GM18526 (cell line): ENCODE measurements around the gene KBTBD8.

Source experiments
- POLR2A ChIP-seq: IDR thresholded peaks from 3 replicates; pipeline ENCODE4 v1.6.1; 2011; ENCODE audit not compliant: insufficient read length; ENCODE audit errors: extremely low read depth

Gene KBTBD8

DNA sequence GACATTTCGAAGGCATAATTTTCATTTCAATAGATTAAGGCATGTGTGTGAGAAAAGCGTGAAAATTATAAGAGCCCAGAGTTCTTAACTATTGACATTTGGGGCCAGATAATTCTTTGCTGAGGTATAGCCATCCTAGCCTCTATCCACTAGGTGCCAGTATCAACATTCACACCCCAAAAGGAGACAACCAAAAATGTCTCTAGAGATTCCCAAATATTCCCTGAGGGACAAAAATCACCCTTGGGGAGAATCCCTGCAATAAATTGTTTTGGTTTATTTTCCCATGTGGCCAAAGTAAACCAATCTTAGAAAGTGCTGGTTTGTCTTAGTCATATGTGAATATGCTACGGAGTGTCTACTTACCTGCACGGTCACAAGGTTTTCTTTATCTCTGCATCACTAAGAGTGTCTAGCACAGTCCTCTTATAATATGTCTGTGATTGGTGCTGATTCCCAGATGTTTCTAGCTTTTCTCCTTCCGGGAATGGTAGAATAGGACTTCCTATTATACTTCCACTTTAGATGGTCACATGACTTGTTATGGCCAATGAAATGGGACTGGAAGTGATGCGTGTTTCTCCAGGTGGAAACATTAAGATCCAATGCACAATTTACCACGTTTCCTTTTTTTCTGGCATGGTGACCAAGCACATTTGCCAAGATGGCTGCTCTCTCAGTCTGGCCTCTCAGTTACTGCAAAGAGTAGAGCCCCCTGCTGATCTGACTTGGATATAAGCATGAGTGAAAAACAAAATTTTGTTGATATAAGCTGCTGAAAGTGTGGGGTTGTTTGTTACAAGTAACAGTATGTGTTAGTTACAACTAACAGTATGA lies 8.0 kb upstream of the KBTBD8 start:
- no peak for TF ChIP-seq POLR2A

- TF ChIP-seq POLR2A, result no peak
Measured at GRCh38 chr3:66991459-66991858, 6.6 kb upstream of the KBTBD8 start.

DNA sequence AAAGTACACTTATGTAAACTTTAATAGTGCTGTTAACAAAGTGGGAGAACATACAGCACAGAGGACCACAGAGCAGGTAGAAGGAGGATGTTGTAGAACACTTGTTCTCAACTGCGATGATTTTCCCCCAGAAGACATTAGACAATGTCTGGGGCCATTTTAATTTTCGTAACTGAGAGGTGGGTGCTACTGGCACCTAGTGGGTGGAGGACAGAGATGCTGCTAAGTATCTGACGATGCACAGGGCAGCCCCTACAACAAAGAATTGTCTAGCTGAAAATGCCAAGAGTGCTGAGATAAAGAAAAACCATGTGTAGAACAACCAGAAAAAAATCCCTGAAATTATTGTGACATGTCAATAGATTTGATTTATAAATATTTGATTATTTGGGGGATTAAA lies 5.0 kb upstream of the KBTBD8 start:
- TF ChIP-seq POLR2A, result no peak

DNA sequence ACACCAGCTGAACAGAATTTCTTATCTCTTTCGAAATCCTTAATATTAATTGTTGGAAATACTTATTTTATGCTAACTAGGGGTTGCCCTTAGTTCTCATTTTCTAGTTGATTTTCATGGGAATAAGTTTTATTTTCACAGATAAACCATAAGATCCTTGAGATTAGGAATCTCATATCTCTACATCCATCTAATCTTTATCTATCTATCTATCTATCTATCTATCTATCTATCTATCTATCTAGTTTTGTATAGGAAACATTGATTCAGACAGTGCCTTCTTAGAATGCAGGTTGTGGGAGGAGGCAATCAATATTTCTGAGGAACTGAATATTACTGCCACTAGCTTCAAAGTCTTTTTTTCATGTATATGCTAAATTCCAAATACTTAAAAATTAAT lies 3.5 kb upstream of the KBTBD8 start:
- TF ChIP-seq POLR2A, result no peak

GRCh38 chr3:66996696-66997095 lies 1.4 kb upstream of the KBTBD8 start:
- no peak for TF ChIP-seq POLR2A

DNA sequence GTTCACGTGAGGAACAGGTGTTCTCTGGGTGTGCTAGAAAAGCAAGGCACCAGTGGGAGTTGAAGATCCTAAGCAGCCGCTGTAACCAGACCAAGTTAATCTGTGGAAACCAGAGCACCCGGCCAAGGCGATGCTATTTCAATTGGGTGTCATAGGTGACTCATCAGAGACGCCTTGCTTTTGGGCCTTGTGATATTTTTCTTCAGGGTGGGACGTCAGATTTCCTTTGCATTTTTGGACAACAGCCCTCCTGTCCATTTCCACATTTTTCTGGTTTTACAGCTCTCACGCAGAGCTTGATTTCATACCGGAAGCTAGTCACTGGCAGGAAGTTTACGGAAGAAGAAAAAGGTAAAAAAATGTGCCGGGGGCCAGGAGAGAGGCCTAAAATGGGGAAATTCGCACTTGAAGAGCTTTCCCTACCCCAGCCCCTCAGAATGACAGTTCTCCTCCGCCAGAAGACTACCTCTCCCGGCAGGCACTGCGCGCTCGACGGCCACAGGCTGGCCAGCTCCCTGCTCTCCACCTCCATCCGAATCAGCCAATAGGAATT lies 471 bp upstream of the KBTBD8 start:
- TF ChIP-seq POLR2A, result no peak

DNA sequence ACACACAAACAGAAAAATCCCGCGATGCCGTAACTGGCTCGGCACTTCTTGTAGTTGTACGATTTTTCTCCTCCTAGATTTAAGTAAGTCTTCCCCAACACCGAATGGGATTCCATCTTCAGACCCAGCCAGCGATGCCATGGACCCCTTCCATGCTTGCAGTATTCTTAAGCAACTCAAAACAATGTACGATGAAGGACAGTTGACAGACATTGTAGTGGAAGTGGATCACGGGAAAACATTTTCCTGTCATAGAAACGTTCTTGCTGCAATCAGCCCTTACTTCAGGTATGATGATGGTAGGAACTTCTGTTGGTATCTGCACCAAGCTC lies 763 bp downstream of the KBTBD8 start:
- TF ChIP-seq POLR2A, result no peak

DNA sequence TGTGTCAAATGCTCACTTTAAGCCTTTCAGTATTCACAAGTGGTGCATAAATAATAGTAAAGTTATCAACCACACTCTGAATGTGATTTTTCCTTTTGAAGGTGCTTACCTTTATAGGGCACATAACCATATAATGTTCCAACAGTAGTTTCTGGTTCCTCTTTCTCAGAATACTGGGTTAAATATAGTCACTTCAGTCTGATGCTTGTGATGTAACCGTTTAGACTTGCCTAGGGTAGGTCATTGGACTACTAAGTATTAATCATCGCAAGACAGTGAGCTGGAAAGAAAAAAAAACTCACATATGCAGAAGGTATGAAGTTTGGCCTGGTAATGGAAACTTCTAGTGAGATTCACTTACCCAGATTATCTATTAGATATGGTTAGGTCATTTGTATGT lies 1.9 kb downstream of the KBTBD8 start:
- no peak for TF ChIP-seq POLR2A

GRCh38 chr3:67001086-67001861 lies 3.2 kb downstream of the KBTBD8 start:
- no peak for TF ChIP-seq POLR2A

- TF ChIP-seq POLR2A, result no peak
Measured at GRCh38 chr3:67005974-67006373, 7.9 kb downstream of the KBTBD8 start.

DNA sequence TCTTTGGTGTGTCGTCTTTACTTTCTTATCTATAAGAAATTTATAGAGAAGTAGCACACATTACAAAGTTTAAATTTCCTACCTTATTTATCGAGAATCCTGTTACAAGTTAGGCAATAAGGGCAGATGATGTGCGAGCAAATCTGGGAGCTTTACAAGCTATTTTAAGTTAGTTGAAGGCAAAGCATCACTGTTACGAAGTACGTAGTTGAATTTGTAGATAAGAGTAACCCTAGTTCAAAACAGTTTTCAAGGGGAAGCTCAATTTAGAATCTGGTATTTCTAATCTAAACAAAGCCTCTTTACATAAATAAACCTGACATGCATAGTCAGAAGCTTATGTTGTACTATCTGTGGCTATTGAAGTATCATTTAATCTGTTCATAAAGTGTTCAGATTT lies 8.4 kb downstream of the KBTBD8 start:
- no peak for TF ChIP-seq POLR2A

DNA sequence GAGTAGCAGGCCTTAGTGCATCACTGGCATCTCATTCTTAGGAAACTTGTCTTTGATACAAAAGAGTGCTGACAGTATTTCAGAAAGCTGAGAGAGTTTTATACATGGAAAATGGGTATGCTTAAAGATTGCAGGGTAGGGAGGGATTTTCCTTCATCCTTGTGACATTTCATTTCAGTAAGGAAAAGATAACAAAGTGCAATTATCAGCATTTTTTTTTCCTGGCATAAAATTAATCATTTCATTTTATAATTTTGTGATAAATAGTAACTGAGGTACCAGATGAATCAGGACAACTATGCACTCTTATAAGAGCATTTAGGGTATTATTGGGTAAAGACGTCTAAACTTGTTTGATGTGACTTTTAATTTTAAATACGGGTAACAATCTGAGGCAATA lies 10.3 kb downstream of the KBTBD8 start:
- no peak for TF ChIP-seq POLR2A

- TF ChIP-seq POLR2A, result no peak
Measured at GRCh38 chr3:67009716-67010115, 11.6 kb downstream of the KBTBD8 start.

- TF ChIP-seq POLR2A, result no peak
Measured at GRCh38 chr3:67011414-67012131, 13.5 kb downstream of the KBTBD8 start.

- no peak for TF ChIP-seq POLR2A
Measured at GRCh38 chr3:67012564-67012963, 14.5 kb downstream of the KBTBD8 start.

GRCh38 chr3:67015702-67016484 lies 17.8 kb downstream of the KBTBD8 start:
- no peak for TF ChIP-seq POLR2A
